HG03196 (cell line): ENCODE measurements around the gene DCHS1.

ENCODE experiments used
- ATAC-seq: cut with Tn5 transposase; IDR thresholded peaks from one replicate; pipeline ENCODE4 v1.9.1; 2021; ENCODE audit not compliant: unreplicated experiment

The DCHS1 gene

DNA sequence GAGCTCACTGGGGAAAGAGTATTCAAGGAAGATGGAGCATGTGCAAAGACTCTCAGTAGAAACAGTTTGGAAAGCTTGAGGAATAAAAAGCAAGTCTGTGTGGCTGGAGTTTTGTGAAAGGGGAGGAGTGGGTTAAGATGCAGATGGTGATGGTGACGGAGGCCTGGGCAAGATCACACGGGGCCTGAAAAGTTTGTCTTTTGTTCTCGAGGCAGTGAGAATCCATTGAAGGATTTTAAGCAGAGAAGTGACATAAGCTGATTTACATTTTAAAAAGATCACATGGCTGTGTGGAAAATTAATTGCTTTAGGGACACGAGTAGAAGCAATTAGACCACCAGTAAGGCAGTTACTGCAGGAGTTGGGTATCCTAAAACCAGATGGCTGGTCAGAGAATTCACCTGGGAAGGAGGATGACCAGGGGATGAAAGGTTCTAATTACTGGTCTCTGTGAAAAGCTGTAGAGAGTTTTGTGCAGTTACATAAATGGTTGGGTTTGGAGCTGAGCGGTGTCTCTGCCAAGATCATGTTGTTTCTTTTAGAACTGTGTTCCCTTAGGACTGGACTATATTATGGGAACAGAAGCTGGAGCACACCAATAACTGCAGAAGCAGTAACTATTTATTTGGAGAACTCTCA is 59.3 kb downstream of the DCHS1 start:
- ATAC-seq, result no peak

DNA sequence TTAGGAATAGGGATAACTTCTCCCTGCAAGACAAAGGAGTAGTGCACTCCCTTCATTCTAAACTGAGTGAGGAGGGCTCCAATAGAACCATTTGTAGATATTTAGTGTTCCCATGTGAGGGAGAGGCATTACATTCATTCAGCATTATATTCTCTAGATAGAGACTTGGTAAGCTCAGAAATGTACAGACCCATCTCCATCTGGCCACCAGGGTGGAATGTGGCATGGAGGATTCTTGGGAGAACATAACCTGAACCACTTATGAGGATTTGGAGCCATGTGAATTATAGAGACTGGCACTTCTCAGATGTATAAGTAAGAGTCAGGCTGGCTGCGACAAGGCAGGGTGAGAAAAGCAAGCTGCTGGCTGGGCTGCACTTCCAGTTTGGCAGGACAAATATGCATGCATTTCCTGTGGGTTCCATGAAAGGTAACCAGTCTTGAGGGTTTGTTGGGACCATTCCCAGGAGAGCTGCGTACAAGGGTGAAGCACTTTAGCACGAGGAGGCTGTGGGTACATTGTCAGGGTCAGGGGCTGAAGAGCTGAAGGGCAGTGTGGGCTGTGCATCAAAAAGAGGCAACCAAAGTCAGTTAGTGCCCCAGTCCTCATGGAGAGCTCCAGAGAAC is 61.4 kb downstream of the DCHS1 start:
- no peak for ATAC-seq

DNA sequence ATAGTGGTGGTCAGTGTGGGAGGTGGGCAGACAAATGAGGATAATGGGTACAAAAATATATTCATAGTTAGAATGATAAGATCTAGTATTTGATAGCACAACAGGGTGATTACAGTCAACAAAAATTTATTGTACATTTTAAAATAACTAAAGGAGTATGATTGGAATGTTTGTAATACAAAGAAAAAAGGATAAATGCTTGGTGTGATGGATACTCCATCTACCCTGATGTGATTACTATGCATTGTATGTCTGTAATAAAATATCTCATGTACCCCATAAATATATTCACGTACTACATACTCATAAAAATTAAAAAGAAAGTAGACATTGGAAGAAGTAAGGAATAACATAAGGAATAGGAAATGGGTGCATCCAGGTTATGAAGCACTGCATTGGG is 67.6 kb downstream of the DCHS1 start:
- ATAC-seq, result no peak

DNA sequence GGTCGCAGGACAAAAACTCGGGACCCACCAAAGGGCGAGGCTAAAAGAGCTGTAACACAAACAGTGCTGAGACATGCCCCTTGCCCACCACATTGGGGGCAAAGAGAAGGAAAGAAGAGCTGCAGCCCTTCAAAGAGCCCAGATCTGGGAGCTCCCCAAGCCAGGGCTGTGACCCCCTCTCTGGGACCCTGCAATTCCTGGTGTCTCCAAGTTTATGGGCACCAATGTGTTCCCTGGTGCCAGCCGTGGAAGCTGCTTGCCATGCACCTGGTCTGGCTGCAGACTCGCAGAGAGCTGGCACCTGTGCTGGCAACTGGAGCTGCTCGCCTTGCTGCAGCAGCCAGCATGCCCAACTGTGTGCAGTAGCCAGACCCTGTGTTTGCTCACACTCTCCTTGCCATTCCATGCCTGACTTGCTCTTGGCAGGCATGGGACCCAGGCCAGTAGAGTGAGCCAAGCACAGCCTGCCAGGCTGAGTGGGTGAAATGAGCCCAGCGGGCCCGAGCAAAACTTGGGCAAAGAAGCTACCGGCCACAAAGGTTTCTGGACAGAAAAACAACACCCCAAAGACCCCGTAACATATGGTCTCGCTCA is 68.2 kb downstream of the DCHS1 start:
- ATAC-seq, result no peak

DNA sequence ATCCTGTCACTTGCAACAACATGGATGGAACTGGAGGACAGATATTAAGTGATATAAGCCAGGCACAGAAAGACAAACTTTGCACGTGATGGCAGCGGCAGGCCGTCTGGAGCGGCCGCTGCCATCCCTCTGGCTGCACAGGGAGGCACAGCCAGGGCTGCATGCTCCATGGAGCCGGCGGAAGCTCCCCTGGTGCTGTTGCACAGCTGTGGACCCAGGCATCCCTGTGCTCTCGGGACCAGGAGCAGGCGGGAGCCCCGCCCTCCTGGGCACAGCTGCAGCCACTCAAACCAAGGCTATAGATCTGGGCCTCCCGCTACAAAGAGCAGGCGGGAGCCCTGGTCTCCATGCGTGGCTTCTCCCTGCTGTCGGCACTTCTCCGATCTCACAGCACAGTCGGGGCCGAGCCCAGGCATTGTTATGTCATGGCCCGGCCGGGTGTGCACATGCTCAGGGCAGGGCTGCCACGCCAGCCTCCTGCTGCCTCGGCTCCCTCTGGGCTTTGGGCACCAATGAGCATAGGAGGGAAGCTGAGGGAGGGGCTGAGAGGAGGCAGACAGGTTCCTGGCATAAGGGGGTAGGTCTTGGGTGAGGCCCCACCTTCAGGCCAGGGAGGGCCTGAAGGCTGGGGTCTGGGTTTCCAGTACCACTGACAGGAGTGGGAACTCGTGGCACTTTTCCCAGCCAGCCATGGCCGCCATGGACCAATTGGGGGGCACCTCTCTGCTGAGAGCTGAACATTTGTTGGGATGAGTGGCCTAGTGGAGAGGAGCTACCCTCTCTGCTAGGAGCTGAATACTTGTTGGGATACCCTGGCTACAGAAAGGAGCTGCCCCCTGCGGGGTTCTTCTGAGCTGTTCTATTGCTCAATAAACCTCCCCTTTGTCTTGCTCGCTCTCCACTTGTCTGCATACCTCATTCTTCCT is 68.9 kb downstream of the DCHS1 start:
- ATAC-seq, result no peak

DNA sequence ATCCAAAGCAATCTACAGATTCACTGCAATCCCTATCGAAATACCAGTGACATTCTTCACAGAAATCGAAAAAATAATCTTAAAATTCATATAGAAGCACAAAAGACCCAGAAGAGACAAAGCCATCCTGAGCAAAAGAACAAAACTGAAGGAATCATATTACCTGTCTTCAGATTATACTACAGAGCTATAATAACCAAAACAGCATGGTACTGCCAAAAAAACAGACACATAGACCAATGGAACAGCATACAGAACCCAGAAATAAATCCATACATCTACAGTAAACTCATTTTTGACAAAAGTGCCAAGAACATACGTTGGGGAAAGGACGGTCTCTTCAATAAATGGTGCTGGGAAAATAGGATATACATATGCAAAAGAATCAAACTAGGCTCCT is 71.1 kb downstream of the DCHS1 start:
- ATAC-seq, result no peak

DNA sequence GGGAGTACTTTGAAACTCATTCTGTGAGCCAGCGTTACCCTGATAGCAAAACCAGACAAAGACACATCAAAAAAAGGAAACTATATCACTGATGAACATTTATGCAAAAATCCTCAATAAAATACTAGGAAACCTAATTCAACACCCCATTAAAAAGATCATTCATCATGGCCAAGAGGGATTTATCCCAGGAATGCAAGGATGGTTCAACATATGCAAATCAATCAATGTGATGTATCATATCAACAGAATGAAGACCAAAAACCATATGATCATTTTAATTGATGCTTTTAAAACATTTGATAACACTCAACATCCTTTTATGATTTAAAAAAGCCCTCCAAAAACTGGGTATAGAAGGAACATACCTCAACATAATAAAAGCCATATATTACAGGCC is 72.0 kb downstream of the DCHS1 start:
- no peak for ATAC-seq

DNA sequence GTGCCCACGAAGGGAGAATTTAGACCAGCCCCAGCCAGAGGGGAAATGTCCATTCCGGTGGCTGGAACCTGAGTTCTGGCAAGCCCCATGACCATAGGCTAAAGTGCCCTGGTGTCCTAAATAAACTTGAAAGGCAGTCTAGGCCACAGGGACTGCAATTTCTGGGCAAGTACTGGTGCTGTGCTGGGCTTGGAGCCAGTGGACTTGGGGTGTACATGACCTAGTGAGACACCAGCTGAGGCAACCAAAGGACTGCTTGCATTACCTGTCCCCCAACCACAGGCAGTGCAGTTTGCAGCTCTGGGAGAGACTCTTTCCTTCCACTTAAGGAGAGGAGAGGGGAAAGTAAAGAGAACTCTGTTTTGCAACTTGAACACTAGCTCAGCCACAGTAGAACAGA is 75.9 kb downstream of the DCHS1 start:
- ATAC-seq, result no peak

DNA sequence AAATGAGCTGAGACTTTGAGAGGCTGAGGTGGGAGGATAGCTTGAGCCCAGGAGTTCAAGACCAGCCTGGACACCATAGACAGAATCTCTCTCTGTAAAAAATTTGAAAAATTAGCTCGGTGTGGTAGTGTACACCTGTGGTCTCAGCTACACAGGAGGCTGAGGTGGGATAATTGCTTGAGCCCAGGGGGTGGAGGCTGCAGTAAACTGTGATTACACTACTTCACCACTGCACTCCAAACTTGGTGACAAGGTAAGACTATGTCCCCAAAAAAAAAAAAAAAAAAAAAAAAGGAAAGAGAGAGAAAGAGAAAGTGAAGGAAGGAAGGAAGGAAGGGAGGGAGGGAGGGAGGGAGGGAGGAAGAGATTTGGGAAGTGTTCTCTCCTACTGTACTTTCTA is 77.5 kb downstream of the DCHS1 start:
- ATAC-seq, result no peak

DNA sequence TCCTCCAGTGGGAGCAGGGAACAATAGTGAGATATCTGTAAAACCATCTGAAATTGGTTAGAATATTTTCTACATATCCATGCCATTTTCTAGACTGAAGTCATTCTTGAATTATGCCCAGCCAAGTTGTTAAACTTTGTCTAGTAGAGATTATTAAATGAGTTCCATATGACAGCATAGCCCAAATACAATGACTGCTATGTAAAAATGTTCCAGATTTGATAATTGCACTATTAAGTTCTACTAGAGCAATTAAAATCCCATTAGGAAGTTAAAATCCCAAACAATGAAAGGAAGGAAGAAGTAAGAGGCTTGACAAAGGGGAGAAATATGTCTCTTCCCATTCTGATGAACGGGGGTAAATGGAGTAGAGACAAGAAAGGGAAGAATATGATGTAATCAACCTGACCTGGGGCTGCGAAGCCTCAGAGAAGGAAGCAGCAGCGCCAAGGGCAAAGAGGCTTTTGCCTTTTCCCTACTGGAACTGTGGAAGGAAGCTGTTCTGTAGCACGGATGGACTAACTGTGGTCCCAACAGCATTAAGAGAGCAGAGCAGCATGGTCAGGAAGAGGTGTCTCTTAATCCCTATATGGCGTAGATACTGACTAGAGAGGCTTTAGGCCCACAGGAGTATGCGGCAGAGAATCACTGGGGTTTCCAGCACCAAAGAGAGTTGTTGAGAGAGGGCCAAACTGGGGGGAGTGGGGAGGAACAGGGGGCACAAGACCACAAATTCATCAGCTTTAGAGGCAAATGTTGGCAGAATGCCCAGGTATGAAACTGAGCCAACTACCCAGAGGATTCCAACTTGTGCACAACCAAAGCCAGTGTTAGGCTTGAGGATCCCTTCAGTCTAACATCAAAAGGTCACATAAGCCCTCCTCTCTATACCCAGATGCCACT is 78.9 kb downstream of the DCHS1 start:
- no peak for ATAC-seq

DNA sequence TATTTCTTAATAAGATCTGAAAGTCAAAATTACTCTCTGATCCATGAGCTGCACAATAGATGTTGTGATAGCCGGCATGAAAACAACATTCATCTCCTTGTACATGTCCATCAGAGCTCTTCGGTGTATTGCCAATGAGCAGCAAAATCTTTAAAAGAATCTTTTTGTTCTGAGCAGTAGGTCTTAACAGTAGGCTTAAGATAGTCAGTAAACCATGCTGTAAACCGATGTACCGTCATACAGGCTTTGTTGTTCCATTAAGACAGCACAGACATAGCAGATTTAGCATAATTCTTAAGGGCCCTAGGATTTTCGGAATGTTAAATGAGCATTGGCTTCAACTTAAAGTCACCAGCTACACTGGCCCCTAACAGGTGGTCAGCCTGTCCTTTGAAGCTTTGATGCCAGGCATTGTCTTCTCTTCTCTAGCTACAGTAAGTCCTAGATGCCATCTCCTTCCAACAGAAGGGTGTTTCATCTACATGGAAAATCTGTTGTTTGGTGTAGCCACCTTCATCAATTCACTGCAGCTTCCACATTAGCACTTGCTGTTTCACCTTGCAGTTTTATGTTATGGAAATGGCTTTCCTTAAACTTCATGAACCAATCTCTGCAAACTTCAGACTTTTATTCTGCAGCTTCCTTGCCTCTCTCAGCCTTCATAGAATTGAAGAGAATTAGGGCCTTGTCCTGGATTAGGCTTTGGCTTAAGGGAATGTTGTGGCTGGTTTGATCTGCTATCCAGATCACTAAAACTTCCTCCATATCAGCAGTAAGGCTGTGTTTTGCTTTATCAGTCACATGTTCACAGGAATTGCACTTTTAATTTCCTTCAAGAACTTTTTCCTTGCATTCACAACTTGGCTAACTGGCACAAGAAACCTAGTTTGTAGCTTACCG is 80.5 kb downstream of the DCHS1 start:
- ATAC-seq, result no peak

DNA sequence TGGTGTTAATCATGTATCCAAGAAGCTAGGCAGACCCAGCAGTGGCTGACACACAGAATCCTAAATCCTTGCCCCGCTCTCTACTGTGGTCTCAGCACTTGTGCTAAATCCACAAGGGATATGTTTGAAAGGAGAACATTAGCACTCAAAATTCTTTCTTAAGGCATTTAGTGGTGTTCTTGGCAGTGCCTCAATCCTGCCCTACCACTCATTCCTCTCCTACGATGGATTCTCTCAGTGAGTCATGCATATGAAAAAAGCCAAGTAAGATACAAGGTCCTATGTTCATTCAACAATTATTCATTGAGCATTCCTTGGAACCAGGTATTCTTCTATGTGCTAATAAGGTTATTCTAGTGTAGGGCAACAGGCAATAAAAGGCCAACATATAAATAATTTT is 83.4 kb downstream of the DCHS1 start:
- no peak for ATAC-seq

DNA sequence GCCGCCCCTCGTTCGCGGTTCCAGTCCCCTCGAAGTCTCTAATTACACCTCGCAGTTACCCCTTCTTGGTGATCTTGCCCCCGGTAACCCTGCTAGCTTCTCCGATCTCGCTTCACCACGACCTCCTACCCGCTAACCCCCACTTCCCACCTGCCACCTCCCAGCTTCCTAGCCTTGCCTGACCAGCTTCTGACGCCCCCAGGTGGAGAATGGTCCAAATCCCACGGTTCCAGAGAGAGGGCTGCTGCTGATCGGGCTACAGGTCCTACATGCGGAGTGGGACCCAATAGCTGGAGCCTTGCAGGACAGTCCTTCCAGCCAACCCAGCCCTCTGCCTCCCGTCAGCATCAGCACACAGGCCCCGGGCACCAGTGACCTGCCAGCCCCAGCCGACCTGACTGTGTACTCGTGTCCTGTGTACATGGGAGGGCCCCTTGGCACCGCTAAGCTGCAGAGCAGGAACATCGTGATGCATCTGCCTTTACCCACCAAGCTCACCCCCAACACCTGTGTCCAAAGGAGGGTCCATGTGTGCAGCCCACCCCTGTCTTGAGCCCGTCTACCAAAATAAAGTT is 84.1 kb downstream of the DCHS1 start:
- no peak for ATAC-seq
